GM18508 (cell line): ENCODE results near the gene CRISP2.
"Not testable (repeated sequence)": the region's sequence is repeated elsewhere in the genome, so short reads cannot be mapped to it uniquely, and the experiment has no call there.

Source experiments
- ATAC-seq: cut with Tn5 transposase; IDR thresholded peaks from one replicate; pipeline ENCODE4 v1.9.1; 2021; ENCODE audit warnings: moderate number of reproducible peaks; ENCODE audit not compliant: insufficient read depth, unreplicated experiment

CRISP2 gene, protein sequence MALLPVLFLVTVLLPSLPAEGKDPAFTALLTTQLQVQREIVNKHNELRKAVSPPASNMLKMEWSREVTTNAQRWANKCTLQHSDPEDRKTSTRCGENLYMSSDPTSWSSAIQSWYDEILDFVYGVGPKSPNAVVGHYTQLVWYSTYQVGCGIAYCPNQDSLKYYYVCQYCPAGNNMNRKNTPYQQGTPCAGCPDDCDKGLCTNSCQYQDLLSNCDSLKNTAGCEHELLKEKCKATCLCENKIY

GRCh38 chr6:49713346-49713745 lies at the start of gene CRISP2:
Gene CRISP2 (minus strand): TSS chr6:49713543. CDS start chr6:49709196, 4,347 bp downstream.
- ATAC-seq, result no peak

GRCh38 chr6:49744259-49744658 lies 30.9 kb upstream of the CRISP2 start, which contains the start of gene CRISP3:
Gene CRISP3 (minus strand): TSS chr6:49744388. CDS start chr6:49744367, 21 bp downstream.
- ATAC-seq, result no peak

DNA sequence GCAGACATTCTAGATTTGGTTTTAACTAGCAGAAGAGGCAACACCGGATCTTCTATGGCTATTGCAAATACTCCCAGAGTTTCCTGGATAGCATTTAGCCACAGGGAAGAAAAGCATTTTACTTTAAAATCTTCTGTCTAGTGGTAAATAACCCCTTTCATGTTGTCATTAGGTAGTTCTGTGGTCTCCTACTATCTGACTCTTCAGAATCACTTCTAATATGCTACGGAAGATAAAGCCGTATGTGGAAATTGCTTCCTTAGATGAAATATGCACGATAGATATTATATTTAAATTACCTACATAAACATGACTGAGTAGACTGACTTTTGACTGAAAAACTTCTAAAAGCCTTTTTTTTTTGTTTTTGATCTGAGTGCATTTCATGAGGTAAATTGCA lies 30.1 kb upstream of the CRISP2 start:
- no peak for ATAC-seq

- no peak for ATAC-seq
Measured at GRCh38 chr6:49739423-49739822, 26.1 kb upstream of the CRISP2 start.

- ATAC-seq, result no peak
Measured at GRCh38 chr6:49736017-49736508, 22.7 kb upstream of the CRISP2 start.

- ATAC-seq, result no peak
Measured at GRCh38 chr6:49733680-49734079, 20.3 kb upstream of the CRISP2 start.

DNA sequence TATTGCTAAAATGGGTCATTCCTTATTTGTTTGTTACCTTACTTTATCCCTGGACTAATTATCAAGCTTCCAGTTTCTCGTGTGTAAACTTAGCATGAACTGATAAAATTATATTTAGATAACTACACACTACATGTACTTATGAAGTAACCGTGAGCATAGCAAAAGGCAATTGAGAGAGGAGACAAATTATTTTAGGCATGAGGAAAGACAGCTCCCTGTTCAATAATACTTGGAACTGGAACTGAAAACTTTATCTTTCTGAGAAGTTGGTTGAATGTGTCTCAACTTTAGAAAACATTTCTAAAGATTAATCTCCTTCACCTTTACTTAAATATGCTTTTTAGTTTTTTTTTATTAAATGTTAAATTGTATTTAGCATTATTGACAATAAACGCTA lies 19.4 kb upstream of the CRISP2 start:
- ATAC-seq, result no peak

- ATAC-seq, result no peak
Measured at GRCh38 chr6:49730251-49730650, 16.9 kb upstream of the CRISP2 start.

DNA sequence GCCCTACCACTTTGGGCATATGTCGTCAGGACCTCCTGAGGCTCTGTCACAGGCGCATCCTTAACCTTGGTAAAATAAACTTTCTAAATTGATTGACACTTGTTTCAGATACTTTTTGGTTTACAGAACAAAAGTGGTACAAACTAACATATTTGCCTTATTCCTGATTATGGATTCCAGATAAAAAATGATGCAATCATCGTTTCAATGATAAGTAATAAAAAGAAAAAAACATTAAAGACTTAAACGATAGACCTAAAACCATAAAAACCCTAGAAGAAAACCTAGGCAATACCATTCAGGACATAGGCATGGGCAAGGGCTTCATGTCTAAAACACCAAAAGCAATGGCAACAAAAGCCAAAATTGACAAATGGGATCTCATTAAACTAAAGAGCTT lies 10.6 kb upstream of the CRISP2 start:
- not testable (repeated sequence) for ATAC-seq

DNA sequence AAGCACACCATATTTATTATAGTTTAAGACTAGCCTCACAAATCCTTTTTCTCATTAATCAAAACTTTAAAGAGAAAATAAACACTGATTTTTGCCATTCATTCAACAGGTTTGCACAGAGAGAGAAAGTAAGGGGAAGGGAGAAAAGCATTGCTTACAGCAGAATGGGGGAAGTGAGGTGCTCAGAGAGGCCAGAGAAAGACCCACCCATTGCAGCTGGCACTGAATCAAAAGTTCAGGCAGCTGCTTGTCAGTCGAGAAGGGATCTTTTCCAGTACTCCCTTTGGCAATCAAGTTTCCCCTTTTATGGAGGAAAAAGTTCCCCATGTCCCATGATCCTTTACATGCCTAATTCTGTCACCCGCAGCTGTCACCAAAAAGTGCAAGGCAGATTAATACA lies 8.0 kb upstream of the CRISP2 start:
- ATAC-seq, result no peak

- ATAC-seq, result no peak
Measured at GRCh38 chr6:49720372-49720771, 7.0 kb upstream of the CRISP2 start.

GRCh38 chr6:49698478-49698877 lies 14.9 kb downstream of the CRISP2 start:
- no peak for ATAC-seq

DNA sequence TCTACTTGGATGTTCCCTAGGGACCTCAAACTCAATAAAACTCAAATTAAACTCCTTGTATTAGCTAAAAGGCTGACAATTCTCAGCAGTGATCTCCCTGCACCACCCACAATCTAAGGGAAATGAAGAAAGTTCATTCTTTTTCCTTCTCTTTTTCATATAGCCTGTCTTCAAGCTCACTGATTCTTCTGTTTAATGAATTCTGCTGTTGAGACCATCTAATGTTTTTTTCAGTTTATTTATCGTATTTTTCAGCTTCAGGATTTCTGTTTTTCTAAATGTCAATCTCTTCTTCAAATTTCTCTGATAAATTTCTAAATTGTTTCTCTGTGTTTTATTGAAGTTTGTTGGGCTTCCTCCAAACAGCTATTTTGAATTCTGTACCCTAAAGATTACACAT lies 19.8 kb downstream of the CRISP2 start:
- ATAC-seq, result no peak

GRCh38 chr6:49692534-49692933 lies 20.8 kb downstream of the CRISP2 start:
- ATAC-seq, result no peak

- ATAC-seq, result no peak
Measured at GRCh38 chr6:49676671-49677281, 36.6 kb downstream of the CRISP2 start.

- no peak for ATAC-seq
Measured at GRCh38 chr6:49675816-49676215, 37.5 kb downstream of the CRISP2 start.

DNA sequence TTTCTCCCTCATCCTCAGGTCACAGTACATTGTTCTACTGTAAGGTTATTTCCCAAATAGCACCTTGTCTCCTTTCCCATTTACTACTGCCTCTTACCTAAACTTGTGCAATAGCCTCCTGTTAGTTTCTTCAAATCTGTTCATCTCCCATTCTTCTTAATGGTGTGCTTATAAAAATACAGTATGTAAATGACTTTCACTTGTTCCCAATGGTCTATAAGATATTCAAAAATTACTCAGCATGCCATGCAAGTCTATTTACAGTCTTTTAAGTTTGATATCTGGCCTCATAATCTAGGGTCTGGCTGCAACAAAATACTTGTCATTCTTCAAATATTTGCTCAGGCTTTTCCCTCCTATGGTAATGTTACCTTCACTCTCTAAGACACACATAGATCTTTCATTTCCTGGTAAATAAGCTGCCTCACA lies 45.2 kb downstream of the CRISP2 start:
- ATAC-seq, result no peak

GRCh38 chr6:49666930-49667757 lies 46.2 kb downstream of the CRISP2 start:
- no peak for ATAC-seq

GRCh38 chr6:49666480-49666879 lies 46.9 kb downstream of the CRISP2 start:
- ATAC-seq, result no peak

DNA sequence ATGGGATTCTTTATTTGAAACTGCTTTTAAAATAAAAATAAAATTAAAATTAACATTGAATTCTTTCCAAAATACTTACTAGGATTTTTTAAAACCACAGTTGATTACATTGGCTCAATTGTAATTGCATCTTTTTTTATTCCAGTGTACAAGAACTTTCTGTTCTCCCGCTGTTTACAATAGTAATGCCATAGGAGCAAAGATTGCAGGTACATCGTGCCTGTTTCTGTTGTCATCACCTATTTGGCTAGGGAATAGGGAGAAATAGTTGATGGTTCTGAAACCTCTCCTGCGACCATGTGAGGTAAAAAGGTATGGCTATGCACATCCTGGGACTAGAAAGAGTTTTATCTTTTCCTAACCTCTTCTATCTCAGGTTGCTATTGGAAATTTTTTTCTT lies 48.5 kb downstream of the CRISP2 start:
- no peak for ATAC-seq

DNA sequence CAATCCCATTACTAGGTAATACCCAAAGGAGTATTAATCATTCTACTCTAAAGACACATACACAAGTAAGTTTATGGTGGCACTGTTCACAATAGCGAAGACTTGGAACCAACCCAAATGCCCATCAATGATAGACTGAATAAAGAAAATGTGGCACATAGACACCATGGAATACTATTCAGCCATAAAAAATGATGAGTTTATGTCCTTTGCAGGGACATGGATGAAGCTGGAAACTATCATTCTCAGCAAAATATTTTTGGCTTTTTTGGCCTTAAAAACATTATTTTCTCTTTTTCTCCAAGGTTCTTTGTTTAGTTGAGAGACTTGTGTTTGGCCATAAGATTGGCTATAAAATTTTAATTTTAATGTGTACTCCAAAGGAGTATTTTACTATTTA lies 49.3 kb downstream of the CRISP2 start:
- not testable (repeated sequence) for ATAC-seq
